ENCODE measurements around the gene LYL1. TPM values are rescaled to one million over a fixed set of nuclear protein-coding genes. Genes with fewer than 3 reads are reported as not detected.

LYL1 gene
- total and polyA plus RNA-seq, 12 donors, result 0.38 to 22.5 (median 9.2) TPM

- H3K27me3 ChIP-seq, result no peaks in the 10 kb centered on the region
- peaks cover 32 to 46% of the 10 kb centered on the region in 2 donors for H3K4me1 ChIP-seq (replicated peaks in 1 of 2)
- WGBS, 4 donors, result 2 to 15% (median 4%) methylated on average over 13 to 65 of the region's 65 CpGs
- peaks cover 0 to 12% of the 10 kb centered on the region in 2 donors for H3K36me3 ChIP-seq (replicated peaks in 1 of 2)
- peak; percentile 86 to 91 (median 89) for DNase-seq
- H3K4me3 ChIP-seq, result peak within 1 kb of the TSS; percentile 29 to 97 (median 74)
- TF ChIP-seq, protein P1, sequence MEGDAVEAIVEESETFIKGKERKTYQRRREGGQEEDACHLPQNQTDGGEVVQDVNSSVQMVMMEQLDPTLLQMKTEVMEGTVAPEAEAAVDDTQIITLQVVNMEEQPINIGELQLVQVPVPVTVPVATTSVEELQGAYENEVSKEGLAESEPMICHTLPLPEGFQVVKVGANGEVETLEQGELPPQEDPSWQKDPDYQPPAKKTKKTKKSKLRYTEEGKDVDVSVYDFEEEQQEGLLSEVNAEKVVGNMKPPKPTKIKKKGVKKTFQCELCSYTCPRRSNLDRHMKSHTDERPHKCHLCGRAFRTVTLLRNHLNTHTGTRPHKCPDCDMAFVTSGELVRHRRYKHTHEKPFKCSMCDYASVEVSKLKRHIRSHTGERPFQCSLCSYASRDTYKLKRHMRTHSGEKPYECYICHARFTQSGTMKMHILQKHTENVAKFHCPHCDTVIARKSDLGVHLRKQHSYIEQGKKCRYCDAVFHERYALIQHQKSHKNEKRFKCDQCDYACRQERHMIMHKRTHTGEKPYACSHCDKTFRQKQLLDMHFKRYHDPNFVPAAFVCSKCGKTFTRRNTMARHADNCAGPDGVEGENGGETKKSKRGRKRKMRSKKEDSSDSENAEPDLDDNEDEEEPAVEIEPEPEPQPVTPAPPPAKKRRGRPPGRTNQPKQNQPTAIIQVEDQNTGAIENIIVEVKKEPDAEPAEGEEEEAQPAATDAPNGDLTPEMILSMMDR (IDR thresholded peaks at IDR 0.05), result peak in 1 of 6 experiments; percentile 12
- peak in 1 of 2 donors; percentile 33 for TF ChIP-seq POLR2A (IDR thresholded peaks at IDR 0.05)
- H3K27ac ChIP-seq, result peak within 1 kb of the TSS in 4 of 5 donors; percentile 35 to 85 (median 65)
- H3K9me3 ChIP-seq (replicated peaks in 1 of 3), result no peaks in the 10 kb centered on the region
- intact Hi-C loops (cut with DNase I), result no loop called here
Observed at GRCh38 chr19:13117772-13118423, 15.2 kb upstream of the LYL1 start, which contains the start of gene NACC1. Gene NACC1 (plus strand): TSS chr19:13118264. CDS start chr19:13135208, 16,944 bp downstream.

DNA sequence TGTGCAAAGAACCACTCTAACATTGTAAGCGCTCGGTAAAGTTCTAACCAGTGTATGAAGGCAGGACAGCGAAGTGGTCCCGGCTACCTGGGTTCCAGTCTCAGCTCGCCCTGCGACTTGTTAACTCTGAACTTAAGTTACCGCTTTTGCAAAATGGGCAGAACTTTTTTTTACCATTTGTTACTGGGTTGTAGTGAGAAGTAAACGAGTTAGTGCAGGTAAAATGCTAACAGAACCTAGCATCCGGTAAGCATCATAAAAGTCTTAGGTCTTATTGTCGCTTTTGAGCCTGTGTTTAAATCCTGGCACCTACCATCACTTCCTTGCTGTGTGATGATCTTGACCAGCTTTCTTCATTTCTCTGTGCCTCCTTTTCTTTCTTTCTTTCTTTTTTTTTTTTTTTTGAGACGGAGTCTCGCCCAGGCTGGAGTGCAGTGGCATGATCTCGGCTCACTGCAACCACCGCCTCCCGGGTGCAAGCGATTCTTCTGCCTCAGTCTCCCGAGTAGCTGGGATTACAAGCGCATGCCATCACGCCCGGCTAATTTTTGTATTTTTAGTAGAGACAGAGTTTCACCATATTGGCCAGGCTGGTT is 14.6 kb upstream of the LYL1 start:
- peak overlapping the region in 4 of 5 donors; percentile 5 to 85 (median 65) for H3K27ac ChIP-seq

DNA sequence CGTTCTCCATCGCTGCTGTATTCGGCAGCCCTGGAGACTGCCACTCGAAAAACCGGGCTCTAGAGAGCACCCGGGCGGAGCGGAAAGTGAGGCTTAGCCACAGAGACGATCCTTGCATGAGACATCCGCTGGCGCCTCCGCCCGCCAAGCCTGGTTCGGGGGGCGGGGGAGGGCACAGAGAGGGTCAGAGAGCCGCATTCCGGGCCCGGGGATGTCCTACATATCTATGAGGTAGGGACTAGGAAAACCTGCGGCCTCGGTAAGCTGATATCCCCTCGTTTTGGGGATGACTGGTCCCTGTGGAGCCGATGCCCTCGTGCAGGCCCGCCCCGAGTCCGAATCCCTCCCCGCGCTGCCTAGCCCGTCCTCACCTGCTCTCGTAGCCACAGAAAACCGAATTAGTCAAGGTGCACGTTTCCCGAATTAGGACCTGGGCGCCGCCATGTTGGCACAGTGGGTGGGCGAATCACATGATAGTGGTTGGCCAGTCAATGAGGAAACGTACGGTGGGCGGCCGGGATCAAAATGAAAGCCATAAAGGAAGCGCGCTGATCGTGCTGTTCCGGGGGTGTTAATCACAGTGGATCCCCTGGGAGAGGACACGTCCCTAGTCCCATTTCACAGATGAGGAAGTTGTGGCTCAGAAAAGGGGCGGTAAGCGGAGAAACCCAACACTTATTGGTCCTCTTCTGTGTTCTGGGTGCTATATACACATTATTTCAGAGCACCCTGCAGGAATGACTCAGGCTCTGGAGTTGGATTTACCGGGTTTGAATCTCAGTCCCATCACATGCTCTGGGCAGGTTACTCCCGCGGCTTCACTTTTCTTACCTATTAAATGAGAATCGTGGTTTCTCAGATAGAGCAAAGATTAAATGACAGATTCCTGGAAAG is 13.9 kb upstream of the LYL1 start, which contains the start of gene TRMT1:
TSS of gene TRMT1 (minus strand) at position 459 of the 894 bp plus-strand sequence. CDS start at position 118, 341 bp downstream.
- intact Hi-C loops (cut with DNase I), result no loop called here
- peak within 1 kb of the TSS; percentile 71 to 97 (median 89) for H3K4me3 ChIP-seq
- H3K27me3 ChIP-seq, result no peaks in the 10 kb centered on the region
- TF ChIP-seq, protein P1 (IDR thresholded peaks at IDR 0.05), result no peak
- TF ChIP-seq POLR2A (IDR thresholded peaks at IDR 0.05), result peak in 1 of 2 donors; percentile 29
- peaks cover 0 to 20% of the 10 kb centered on the region in 2 donors for H3K36me3 ChIP-seq (replicated peaks in 1 of 2)
- 0 to 1% (median 0%) methylated on average over 25 to 51 of the region's 51 CpGs for WGBS, 4 donors
- no peaks in the 10 kb centered on the region for H3K9me3 ChIP-seq (replicated peaks in 1 of 3)
- DNase-seq, result peak; percentile 91 to 97 (median 95)
- peak within 1 kb of the TSS in 4 of 5 donors; percentile 42 to 85 (median 65) for H3K27ac ChIP-seq
- H3K4me1 ChIP-seq (replicated peaks in 1 of 2), result peaks cover 32 to 46% of the 10 kb centered on the region in 2 donors

More for the DNA sequence above, 14.6 kb upstream of the LYL1 start:
- intact Hi-C loops (cut with DNase I), result no loop called here
- 11 to 21% (median 17%) methylated on average over 20 of the region's 20 CpGs for WGBS, 4 donors
- Histone ChIP-seq H3K4me1 (replicated peaks in 1 of 2) (peaks cover 32 to 46% of the 10 kb centered on the region in 2 donors), H3K36me3 (replicated peaks in 1 of 2) (peaks cover 0 to 18% of the 10 kb centered on the region in 2 donors), H3K4me3 (peak overlapping the region in 2 of 4 donors; percentile 96 to 97), H3K9me3 (replicated peaks in 1 of 3) (no peaks in the 10 kb centered on the region), H3K27me3 (no peaks in the 10 kb centered on the region)
- no peak for TF ChIP-seq POLR2A (IDR thresholded peaks at IDR 0.05)
- TF ChIP-seq, protein P1 (IDR thresholded peaks at IDR 0.05), result no peak
- DNase-seq, result no peak

Measured in adrenal gland (tissue), 12 donors.